Measurements from ENCODE around the gene GTPBP4.
"Not testable (repeated sequence)": the region's sequence is repeated elsewhere in the genome, so short reads cannot be mapped to it uniquely, and the experiment has no call there.

Gene GTPBP4

DNA sequence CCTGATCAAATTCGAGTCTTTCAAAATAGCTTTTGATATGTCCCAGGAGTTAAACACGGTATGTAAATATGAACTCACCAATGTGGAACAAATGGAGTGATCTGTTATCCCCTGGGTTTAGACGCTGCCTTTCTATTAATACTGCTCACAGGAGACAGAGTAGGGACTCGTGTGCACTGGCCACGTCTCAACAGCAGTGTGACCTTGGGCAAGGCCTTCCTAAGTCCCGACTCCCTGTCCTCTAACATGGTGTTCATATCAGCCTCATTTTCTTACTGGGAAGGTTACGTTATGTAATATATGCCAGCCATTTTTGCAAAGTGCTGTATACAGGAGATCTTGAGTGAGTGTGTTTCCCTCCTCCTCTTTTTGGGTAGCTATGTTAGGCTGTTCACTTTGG, 69.8 kb downstream of the GTPBP4 start:
- H3K4me3 ChIP-seq (ENCODE audit: low read length), result peak overlapping the region; percentile 76
- no peak for TF ChIP-seq ZNF274 (IDR thresholded peaks at IDR 0.05; ENCODE audit: low read depth, low read length)

DNA sequence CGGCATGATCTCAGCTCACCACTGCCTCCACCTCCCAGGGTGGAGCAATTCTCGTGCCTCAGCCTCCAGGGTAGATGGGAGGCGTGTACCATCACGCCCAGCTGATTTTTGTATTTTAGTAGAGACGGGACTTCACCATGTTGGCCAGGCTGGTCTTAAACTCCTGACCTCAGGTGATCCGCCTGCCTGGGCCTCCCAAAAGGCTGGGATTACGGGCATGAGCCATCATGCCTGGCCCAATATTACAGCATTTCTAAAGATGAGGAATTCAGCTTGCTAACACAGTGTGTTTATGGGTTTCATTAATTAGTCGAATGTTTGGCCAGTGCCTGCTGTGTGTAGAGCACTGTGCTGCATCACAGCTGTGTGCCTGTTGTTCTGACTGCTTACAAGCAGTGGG, 71.7 kb downstream of the GTPBP4 start:
- TF ChIP-seq ZNF274 (IDR thresholded peaks at IDR 0.05; ENCODE audit: low read depth, low read length), result no peak
- H3K4me3 ChIP-seq (ENCODE audit: low read length), result no peak overlapping the region

DNA sequence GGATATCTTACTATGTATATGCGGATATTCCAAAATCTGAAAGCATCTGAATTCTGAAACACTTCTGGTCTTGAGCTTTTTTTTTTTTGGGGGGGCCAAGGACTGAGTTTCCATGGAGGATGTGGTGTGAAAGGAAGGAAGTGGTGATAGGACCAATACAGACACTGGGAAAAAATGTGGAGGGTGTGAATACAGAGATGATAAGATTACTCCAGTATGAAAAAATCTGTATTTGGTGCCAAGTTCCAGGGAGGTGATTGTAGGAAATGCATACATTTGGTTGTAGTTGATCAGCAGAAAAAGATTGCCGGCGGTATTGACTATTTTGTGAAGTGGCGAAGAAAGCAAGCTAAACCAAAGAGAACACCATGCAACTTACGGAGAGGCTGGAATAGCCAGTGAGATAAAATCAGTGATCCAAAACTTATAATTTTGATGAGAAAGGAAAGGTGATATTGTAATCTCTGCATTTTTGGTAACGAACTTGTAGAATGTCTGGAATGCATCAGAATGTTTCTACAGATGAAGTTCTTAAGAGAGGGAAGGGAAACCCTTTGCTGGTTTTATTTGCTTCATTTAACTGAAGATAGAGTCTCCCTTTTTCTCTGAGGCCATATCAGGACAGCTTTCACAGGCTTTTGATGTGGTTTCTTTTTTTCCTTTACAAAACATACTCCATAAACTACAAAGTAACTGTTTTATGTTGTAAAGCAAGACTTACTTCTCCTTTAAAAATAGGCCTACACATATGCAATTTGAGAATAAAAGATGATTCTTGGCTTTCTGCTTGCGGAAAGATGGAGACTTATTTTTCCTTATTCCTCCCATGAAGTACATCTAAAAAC, 73.9 kb downstream of the GTPBP4 start:
- H3K4me3 ChIP-seq (ENCODE audit: low read length), result no peak overlapping the region
- TF ChIP-seq ZNF274 (IDR thresholded peaks at IDR 0.05; ENCODE audit: low read depth, low read length), result no peak

DNA sequence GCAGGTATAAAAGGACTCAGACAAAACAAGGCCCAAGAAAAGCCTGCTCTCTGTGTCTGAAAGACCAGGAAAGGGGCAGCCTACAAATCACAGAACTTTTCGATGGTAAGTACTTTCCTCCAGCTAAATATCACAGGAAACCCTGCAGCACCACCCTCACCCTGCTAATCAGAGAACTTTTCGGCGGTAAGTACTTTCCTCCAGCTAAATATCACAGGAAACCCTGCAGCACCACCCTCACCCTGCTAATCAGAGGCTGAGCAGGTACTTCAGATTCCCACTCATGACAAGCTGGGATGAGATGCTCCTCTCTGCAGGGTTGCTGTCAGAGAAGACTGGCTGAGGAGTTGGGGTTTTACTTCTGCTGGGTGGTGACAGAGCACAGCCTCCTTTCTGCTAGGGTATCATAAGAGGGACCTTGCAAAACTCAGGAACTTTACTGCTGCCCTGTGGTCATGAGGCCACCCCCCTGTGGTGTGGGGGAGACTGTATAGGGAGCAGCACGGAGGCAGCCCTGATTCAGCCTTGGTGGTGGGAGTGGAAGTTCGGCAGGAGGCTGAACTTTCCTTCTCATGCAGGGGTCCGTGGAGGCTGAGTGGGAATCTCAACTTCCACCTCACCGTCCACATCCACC, 75.1 kb downstream of the GTPBP4 start:
- TF ChIP-seq ZNF274 (IDR thresholded peaks at IDR 0.05; ENCODE audit: low read depth, low read length), result no peak
- H3K4me3 ChIP-seq (ENCODE audit: low read length), result no peak overlapping the region

DNA sequence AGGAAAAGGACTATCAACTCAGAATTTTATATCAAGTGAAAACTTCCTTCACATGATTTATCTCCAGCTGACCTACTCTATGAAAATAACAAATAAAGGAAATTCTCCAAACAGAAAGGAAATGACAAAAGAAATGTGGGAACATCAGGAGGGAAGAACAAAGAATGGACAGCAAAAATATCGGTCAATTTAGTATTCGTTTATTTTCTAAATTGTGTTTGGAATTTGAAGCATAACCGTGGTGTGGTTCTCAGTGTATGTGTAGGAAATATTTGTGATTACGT, 76.7 kb downstream of the GTPBP4 start:
- no peak overlapping the region for H3K4me3 ChIP-seq (ENCODE audit: low read length)
- TF ChIP-seq ZNF274 (IDR thresholded peaks at IDR 0.05; ENCODE audit: low read depth, low read length), result no peak

DNA sequence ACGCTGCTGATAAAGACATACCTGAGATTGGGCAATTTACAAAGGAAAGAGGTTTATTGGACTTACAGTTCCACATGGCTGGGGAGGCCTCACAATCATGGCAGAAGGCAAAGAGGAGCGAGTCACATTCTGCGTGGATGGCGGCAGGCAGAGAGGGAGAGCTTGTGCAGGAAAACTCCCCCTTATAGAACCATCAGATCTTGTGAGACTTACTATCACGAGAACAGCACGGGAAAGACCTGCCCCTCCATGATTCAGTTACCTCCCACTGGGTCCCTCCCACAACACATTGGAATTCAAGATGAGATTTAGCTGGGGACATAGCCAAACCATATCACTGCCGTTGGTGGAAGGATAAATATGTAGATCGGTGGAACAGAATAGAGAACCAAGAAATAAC, 78.5 kb downstream of the GTPBP4 start:
- not testable (repeated sequence) for H3K4me3 ChIP-seq (ENCODE audit: low read length)

DNA sequence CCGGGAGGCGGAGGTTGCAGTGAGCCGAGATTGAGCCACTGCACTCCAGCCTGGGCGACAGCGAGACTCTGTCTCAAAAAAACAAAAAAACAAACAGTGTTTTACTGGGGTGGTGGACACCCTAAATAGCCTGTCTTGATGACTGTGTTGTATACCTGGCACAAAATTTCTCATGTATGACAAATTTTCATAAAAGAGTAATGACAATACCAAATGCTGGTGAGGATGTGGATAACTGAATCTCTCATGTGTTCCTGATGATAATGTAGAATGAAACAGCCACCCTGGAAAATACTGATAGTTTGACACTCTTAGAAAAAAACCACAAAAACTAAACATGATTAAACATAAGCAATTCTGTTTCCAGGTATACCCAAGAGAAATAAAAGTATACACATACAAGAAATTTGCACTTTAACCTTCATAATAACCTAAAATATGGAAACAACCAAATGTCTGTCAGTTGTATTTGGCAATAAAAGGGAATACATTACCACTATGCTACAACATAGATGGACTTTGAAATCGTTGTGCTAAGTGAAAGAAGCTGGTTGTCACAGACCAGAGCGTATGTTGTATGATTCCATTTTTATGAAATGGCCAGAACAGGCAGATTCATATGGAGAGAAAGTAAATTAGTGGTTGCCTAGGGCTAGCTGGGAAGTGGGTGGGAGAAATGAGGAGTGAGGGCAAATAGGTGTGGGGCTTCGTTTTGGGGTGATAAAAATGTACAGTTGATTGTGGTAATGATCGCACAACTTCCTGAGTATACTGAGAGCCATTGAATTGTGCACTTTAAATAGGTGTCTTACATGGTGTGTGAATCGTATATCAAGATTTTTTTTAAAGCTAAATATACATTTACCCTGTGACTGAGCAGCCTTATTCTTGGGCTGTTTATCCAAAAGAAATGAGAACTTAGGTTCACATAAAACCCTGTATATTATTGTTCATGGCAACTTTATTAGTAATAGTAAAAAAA, 80.4 kb downstream of the GTPBP4 start:
- TF ChIP-seq ZNF274 (IDR thresholded peaks at IDR 0.05; ENCODE audit: low read depth, low read length), result no peak
- no peak overlapping the region for H3K4me3 ChIP-seq (ENCODE audit: low read length)
